Calu3 (cell line): ENCODE data around the gene TMEM62. TPM values are rescaled to one million over a fixed set of nuclear protein-coding genes. Genes with fewer than 3 reads are reported as not detected.

Experiments
- BruUV-seq: library from RNA; stranded (reverse); fragments of 400-500 nt; replicated peaks from 2 replicates; lab custom pipeline; 2021; lab: Mats Ljungman, UMichigan
- CTCF ChIA-PET: fragments of 300-600 bp; sonication (Branson Sonifier 250); formaldehyde crosslinking; loops from one replicate; lab custom pipeline; 2022; ENCODE audit warnings: antibody characterized with exemption; lab: Charles Lee
- DNase-seq: peaks from one replicate; pipeline ENCODE4 v3.0.0; 2022
- H3K27ac Mint-ChIP-seq: one replicate; pipeline ENCODE4 v1.8.0; 2022; ENCODE audit warnings: mixed read lengths; ENCODE audit not compliant: unreplicated experiment
- H3K27me3 Mint-ChIP-seq: one replicate; pipeline ENCODE4 v1.8.0; 2022; ENCODE audit warnings: mixed read lengths; ENCODE audit not compliant: unreplicated experiment
- H3K36me3 Mint-ChIP-seq: one replicate; pipeline ENCODE4 v1.8.0; 2022; ENCODE audit warnings: mild to moderate bottlenecking, moderate library complexity, mixed read lengths; ENCODE audit not compliant: insufficient read depth, unreplicated experiment
- H3K4me1 Mint-ChIP-seq: one replicate; pipeline ENCODE4 v1.8.0; 2022; ENCODE audit warnings: mild to moderate bottlenecking, low read depth, mixed read lengths; ENCODE audit not compliant: unreplicated experiment
- H3K4me3 Mint-ChIP-seq: one replicate; pipeline ENCODE4 v1.8.0; 2022; ENCODE audit warnings: mild to moderate bottlenecking, low read depth, moderate library complexity, mixed read lengths; ENCODE audit not compliant: unreplicated experiment
- H3K9me3 Mint-ChIP-seq: one replicate; pipeline ENCODE4 v1.8.0; 2022; ENCODE audit warnings: low read depth, mixed read lengths; ENCODE audit not compliant: unreplicated experiment
- intact Hi-C: fragments of 100-400 bp; cut with micrococcal nuclease; formaldehyde crosslinking; loops from one replicate; pipeline ENCODE4 v1.10.0; 2022; ENCODE audit not compliant: unreplicated experiment
- total RNA-seq: library from RNA; stranded (reverse); gene quantifications from 2 replicates; pipeline ENCODE4 v1.2.3, GENCODE V29; 2022
- TF ChIP-seq, protein P1 (sequence below): fragments of 200-600 bp; IDR thresholded peaks from one replicate; pipeline ENCODE4 v1.8.0; 2022; ENCODE audit warnings: antibody characterized with exemption; ENCODE audit not compliant: unreplicated experiment

The TMEM62 gene
- total RNA-seq, 1 experiment from 2014 or later, result 25.4 TPM

DNA sequence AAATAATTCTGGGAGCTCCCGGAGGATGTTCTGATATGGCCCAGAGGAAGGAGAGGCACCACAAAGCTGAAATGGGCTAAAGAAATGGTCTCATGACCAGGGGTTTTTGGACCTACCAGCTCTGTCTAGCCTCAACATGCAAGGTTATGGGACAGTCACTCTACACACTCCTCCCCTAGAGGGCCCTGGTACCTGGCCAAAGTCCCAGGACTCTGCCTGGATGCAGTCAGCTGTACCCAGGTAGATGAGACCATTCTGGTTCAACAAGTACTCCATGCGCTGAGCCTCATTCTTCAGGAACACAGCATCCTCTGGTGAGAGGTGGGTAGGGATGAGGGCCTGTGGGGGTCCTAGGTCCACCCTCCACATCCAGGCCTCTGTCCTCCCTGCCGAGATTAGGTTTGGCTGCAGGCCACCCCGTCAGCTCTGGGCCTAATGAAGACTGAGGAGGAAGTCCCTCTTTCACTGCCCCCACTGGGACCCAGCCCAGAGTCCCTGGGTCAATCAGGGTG lies 77.9 kb downstream of the TMEM62 start:
- Mint-ChIP-seq H3K9me3 (no peaks in the 10 kb centered on the region), H3K27me3 (peaks cover 48% of the 10 kb centered on the region), H3K4me1 (no peaks in the 10 kb centered on the region), H3K27ac (no peak overlapping the region), H3K4me3 (no peak overlapping the region), H3K36me3 (no peaks in the 10 kb centered on the region)
- CTCF ChIA-PET, result no interaction called here
- TF ChIP-seq, protein P1, sequence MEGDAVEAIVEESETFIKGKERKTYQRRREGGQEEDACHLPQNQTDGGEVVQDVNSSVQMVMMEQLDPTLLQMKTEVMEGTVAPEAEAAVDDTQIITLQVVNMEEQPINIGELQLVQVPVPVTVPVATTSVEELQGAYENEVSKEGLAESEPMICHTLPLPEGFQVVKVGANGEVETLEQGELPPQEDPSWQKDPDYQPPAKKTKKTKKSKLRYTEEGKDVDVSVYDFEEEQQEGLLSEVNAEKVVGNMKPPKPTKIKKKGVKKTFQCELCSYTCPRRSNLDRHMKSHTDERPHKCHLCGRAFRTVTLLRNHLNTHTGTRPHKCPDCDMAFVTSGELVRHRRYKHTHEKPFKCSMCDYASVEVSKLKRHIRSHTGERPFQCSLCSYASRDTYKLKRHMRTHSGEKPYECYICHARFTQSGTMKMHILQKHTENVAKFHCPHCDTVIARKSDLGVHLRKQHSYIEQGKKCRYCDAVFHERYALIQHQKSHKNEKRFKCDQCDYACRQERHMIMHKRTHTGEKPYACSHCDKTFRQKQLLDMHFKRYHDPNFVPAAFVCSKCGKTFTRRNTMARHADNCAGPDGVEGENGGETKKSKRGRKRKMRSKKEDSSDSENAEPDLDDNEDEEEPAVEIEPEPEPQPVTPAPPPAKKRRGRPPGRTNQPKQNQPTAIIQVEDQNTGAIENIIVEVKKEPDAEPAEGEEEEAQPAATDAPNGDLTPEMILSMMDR, result no peak
- no peak for DNase-seq
- no TSS peak for BruUV-seq
- intact Hi-C loops, result no loop called here

DNA sequence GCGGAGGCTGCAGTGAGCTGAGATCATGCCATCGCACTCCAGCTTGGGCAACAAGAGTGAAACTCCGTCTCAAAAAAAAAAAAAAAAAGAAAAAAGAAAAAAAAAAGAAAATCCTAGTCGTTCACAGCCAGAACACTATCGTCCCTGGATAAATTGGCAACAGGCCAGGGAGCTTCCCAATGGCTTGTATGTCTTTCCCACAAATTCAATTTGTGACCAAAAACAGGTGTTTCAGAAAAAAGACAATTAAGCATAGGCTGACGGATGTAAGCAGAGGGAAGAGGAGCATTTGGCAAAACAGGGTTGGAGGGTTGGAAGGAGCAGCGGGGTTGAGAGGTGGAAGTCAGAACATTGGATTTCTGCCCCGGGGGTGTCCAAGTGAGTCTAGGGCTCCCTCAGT lies 78.9 kb downstream of the TMEM62 start:
- H3K36me3 Mint-ChIP-seq, result no peaks in the 10 kb centered on the region
- intact Hi-C loops, result no loop called here
- no TSS peak for BruUV-seq
- H3K9me3 Mint-ChIP-seq, result no peaks in the 10 kb centered on the region
- no peaks in the 10 kb centered on the region for H3K4me1 Mint-ChIP-seq
- TF ChIP-seq, protein P1, result no peak
- H3K4me3 Mint-ChIP-seq, result no peak overlapping the region
- no peak overlapping the region for H3K27ac Mint-ChIP-seq
- CTCF ChIA-PET, result no interaction called here
- H3K27me3 Mint-ChIP-seq, result peaks cover 40% of the 10 kb centered on the region
- no peak for DNase-seq

GRCh38 chr15:43212951-43213350 lies 79.6 kb downstream of the TMEM62 start:
- CTCF ChIA-PET, result interaction anchor here (0.9 kb wide), 1 partner anchor 506 kb away, joined by 3 read pairs; no protein-coding TSS in a partner anchor
- BruUV-seq, result no TSS peak
- Mint-ChIP-seq H3K27me3 (peaks cover 40% of the 10 kb centered on the region), H3K4me1 (no peaks in the 10 kb centered on the region), H3K36me3 (no peaks in the 10 kb centered on the region), H3K4me3 (no peak overlapping the region), H3K9me3 (no peaks in the 10 kb centered on the region), H3K27ac (no peak overlapping the region)
- TF ChIP-seq, protein P1, result no peak
- intact Hi-C loops, result no loop called here
- DNase-seq, result no peak

- CTCF ChIA-PET, result interaction anchor here (0.9 kb wide), 1 partner anchor 507 kb away, joined by 3 read pairs; no protein-coding TSS in a partner anchor
- no peaks in the 10 kb centered on the region for H3K4me1 Mint-ChIP-seq
- no peak for DNase-seq
- H3K36me3 Mint-ChIP-seq, result no peaks in the 10 kb centered on the region
- BruUV-seq, result no TSS peak
- no peaks in the 10 kb centered on the region for H3K9me3 Mint-ChIP-seq
- H3K27ac Mint-ChIP-seq, result no peak overlapping the region
- intact Hi-C loops, result no loop called here
- H3K4me3 Mint-ChIP-seq, result no peak overlapping the region
- TF ChIP-seq, protein P1, result no peak
- H3K27me3 Mint-ChIP-seq, result peaks cover 40% of the 10 kb centered on the region
Observed at GRCh38 chr15:43213466-43213865, 80.1 kb downstream of the TMEM62 start.
